PC-9 (cell line): ENCODE measurements around the gene LRP1-AS.

Experiments used
- EZH2 ChIP-seq: fragments of 200-600 bp; sonication (generic); IDR thresholded peaks from 2 replicates; pipeline ENCODE4 v1.8.0; 2017; ENCODE audit warnings: antibody characterized with exemption, low read depth
- TF ChIP-seq, protein P1 (sequence below): fragments of 200-600 bp; sonication (generic); conservative IDR thresholded peaks from 2 replicates; pipeline ENCODE4 v1.6.1; 2017; ENCODE audit warnings: mixed run types, antibody characterized with exemption, mild to moderate bottlenecking, moderate library complexity

DNA sequence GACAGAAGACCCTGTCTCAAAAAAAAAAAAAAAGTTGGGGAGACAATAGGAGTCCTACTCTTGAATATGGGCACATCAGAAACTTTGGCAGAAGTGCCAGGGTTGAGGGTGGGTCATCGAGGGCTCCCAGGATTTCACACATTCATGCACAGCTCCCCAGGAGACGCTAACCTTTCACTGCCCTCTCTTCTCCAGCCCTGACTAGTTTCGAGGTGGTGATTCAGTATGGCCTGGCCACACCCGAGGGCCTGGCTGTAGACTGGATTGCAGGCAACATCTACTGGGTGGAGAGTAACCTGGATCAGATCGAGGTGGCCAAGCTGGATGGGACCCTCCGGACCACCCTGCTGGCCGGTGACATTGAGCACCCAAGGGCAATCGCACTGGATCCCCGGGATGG lies 29.4 kb upstream of the LRP1-AS start:
- TF ChIP-seq, protein P1, sequence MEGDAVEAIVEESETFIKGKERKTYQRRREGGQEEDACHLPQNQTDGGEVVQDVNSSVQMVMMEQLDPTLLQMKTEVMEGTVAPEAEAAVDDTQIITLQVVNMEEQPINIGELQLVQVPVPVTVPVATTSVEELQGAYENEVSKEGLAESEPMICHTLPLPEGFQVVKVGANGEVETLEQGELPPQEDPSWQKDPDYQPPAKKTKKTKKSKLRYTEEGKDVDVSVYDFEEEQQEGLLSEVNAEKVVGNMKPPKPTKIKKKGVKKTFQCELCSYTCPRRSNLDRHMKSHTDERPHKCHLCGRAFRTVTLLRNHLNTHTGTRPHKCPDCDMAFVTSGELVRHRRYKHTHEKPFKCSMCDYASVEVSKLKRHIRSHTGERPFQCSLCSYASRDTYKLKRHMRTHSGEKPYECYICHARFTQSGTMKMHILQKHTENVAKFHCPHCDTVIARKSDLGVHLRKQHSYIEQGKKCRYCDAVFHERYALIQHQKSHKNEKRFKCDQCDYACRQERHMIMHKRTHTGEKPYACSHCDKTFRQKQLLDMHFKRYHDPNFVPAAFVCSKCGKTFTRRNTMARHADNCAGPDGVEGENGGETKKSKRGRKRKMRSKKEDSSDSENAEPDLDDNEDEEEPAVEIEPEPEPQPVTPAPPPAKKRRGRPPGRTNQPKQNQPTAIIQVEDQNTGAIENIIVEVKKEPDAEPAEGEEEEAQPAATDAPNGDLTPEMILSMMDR = no peak
- TF ChIP-seq EZH2 = no peak
